ENCODE data around the gene B4GALNT3.

The B4GALNT3 gene

DNA sequence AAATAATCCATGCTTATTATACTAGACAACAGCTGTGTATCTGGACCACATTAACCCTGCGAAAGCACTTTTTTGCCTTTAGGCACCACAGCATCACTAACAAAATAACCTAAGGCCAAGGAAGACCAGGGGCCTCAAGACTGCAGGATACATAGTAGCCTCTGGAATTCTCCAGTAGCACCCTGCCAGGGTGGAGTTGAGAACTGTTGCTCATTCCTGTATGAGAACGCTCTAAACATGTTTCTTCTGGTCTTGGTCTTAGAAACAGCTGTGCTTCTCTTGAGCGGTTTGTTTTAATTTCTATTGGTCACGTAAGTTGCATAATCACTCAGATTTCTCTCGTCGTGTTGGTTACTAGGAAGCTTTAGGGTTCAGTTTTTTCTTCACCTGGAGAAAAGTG lies 7.9 kb downstream of the B4GALNT3 start:
- no peak for DNase-seq (ENCODE audit: low read depth in 2 of 2)

DNA sequence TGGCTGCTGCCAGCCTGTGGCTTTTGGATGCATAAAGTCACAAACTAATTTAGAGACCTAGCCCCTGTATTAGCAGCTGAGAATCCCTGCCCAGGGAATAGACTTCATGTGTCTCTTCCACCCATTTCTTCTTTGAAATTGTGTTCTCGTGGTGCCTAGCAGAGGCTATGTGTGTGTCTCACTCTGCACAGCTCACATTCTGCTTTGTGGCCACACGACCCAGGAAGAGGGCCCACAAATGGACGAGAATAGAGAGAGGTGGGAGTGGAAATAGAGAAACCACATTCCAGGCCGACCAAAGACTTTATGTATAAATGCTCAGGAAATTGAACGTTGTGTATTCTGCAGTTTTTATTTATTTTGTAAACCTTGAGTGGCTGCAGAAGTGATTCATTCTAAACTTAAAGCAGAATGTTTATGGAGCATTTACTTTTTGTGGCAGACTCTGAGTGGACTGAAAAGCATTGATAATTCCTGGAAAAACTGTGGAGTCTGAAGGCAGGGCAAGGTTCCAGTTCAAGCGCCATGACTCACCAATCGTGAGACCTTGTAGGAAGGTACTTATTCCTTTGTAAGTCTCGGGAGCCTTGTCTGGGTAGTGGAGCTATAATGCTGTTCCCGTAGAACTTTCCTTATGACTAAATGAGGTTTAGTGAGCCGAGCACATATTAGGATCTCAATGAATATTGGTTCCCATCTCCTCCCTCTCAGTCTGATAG lies 9.1 kb downstream of the B4GALNT3 start:
- DNase-seq (ENCODE audit: low read depth in 2 of 2), result no peak

DNA sequence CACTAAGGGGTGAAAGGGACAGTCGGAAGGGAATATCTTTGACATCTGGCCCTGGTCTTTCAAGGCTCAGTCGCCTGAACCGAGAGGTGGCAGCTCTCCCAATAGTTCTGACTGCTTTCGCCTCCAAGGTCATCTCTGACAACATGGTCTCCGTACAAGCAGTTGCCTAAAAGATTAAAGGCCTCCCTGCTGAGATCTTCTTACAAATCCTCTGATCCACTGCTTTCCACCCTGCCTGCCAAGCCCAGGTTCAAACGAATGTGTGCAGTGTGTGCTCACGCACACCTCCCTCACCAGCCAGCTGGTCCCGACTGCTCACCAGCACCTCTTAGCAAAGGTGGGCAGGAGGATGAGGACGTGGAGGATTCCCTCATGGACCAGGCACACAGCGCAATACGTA lies 10.4 kb downstream of the B4GALNT3 start:
- DNase-seq (ENCODE audit: low read depth in 2 of 2), result no peak

DNA sequence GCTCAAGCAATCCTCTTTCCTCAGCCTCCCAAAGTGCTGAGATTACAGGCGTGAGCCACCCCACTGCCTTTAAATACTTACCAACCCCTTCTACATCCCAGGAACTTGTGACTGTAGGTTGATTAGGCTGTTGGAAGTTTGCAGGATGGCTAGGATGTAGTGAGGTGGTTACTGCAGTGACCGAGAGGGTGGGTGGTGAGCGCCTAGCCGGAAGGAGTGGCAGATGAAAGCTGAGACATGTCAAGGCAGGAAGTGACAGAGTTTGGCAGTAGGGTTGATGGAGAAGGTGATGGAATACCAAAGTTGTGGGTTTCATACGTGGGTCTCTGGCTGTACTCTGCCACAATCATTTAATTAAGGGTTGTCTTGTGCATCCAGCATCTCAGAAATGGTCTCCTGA lies 13.5 kb downstream of the B4GALNT3 start:
- no peak for DNase-seq (ENCODE audit: low read depth in 2 of 2)

DNA sequence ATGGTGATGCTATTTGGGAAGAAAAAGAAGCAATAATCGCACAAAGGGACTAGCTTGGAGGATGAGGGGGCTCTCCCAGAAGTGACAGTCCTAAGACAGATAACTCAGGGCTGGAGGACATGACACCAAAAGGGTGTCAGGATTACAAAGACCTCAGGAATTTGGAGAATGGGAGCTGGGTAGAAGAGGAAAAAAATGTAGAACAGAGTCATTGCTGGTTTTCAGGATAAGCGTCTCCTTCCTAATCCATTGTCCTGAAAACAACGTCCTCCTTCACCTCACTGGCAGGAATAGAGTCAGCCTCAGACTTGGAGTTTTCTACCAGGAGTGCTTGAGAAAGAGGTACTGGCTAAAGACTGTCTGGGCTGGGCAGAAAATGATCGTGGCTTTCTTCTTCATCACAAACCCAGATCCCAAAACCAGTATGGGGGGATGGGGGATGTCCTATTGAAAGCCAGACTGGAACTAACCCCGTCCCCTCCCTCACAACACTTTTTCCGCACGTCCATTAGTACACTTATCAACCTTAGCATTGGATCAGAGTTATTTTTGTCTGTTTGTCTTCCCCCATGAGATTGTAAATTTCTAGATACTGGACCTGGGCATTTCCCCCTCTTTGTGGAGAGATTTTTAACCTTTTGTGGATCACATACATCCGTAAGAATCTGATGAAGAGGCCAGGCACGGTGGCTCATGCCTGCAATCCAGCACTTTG lies 14.3 kb downstream of the B4GALNT3 start:
- DNase-seq (ENCODE audit: low read depth in 2 of 2), result no peak

DNA sequence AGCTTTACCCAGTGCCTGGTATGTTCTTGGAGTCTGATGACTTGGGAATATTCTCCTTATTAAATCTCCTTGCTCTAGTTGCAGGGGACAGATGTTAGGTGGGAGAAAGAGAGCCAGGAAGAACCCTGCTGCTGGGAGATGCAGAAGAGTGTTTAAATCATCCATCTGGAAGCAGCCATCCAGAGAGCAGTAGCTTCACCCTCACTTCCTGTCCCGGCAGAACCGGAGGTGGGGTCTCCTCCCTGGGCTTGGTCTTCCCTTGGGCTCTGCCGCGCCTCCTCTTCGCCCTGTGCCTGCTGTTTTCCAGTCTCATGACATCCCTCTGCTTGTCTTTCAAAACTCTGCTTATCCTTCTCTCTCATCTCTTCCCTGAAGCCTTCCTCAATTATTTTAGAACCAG lies 15.5 kb downstream of the B4GALNT3 start:
- no peak for DNase-seq (ENCODE audit: low read depth in 2 of 2)

DNA sequence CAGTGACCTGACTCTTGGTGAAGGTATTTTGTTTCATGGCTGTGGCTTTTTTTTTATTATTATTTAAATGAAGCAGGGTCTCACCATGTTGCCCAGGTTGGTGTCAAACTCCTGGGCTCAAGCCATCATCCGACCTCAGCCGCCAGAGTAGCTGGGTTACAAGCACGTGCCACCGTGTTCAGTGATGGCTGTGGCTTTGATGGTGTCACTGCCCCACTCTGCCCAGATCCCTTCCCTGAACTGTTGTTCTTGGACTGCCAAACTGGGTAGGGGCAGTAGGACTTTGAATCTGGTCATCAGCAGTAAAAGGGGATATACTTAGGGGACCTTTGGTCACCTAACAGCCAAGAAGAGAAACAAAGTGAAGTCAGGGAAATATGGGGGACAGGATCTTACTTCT lies 19.4 kb downstream of the B4GALNT3 start:
- DNase-seq (ENCODE audit: low read depth in 2 of 2), result no peak

DNA sequence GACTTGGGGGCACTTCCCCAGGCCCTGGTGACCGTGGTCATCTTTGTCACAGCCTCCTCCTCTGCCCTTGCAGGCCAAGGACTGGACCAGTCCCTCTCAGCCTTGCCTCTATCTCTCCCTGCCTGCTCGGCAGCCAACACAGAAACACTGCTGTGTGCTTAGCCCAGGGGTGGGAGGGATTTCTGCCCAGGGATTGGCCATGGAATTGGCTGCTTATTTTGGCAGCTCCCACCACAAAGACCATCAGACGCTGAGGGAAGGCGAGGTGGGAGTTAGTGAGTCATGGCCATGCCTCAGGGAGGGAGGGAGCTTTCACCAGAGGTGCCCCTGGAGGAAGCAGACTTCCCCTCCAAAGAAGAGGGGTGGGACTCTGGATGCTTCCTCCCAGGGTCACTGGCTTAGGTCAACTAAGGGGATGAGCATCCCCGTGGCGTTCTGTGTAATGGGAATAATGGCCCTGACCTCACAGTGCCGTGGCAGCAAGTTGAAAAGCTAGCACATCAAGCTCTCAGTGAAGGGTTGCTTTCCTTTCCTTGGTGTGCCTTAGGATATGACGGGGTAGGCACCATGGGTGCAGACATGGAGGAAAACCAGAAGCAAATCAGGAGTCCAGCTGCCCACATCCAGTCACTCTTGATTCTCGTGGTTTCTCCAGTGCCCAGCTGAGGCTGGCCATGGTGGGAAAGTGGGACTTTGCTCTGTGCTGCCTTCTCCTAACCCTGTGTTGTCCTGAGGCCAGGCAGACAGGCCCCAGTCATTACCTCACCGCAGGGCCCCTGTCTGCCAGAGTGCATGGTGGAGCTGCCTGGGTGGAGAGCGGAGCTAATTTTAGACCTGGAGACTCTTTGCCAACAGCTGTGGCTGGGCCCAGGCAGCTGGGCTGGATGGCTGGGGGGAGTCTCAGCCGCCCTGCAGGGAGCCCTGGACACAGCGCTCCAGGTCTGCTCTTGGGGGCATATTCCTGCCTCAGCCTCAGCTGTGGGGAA lies 21.4 kb downstream of the B4GALNT3 start:
- DNase-seq (ENCODE audit: low read depth in 2 of 2), result no peak

DNA sequence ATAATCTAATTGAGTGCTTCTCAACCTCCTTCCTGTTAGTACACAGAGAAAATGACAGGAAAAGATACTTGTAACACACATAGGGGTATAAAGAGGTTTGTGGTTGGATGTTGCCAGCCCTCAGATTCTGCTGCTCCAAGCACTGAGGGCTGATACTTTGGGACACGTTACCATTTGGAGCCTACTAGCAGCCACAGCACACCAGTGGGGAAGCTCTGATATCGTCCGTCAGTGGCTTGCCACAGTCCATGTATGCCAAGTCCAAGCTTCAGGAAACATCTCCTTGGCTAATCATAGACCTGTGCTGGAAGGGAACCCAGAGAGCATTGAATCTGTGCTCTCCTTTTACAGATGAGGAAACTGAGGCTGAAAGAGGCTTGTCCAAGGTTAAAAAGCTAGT lies 22.3 kb downstream of the B4GALNT3 start:
- no peak for DNase-seq (ENCODE audit: low read depth in 2 of 2)

DNA sequence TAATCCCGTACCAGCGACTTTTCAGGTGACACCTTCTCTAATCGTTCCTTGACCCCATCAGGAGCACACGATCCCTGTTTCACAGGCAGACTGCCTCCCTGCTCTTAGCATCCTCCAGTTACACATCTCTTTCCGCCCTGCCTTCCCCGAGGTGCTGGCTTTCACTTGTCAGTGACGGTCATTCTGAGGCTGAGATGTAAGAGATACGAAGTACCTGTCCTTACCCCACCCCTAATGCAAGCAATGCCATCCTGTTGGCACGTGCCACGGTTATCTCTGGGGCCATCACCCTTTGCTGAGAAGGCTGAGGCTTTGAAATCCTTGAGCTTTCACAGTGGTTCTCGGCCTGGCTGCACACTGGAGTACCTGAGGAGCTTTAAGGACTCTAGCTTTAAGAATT lies 24.4 kb downstream of the B4GALNT3 start:
- no peak for DNase-seq (ENCODE audit: low read depth in 2 of 2)

DNA sequence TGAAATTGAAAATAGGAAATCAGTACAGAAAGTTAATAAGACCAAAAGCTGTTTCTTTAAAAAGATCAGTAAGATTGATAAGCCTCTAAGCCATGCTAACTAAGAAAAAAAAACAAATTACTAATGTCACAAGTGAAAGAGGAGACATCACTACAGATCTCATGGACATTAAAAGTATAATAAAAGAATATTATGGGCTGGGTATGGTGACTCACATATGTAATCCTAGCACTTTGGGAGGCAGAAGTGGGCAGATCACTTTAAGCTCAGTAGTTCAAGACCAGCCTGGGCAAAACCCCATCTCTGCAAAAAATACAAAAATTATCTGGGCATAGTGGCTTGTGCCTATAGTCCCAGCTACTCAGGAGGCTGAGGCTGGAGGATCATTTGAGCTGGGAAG lies 30.5 kb downstream of the B4GALNT3 start:
- no peak for DNase-seq (ENCODE audit: low read depth in 2 of 2)

DNA sequence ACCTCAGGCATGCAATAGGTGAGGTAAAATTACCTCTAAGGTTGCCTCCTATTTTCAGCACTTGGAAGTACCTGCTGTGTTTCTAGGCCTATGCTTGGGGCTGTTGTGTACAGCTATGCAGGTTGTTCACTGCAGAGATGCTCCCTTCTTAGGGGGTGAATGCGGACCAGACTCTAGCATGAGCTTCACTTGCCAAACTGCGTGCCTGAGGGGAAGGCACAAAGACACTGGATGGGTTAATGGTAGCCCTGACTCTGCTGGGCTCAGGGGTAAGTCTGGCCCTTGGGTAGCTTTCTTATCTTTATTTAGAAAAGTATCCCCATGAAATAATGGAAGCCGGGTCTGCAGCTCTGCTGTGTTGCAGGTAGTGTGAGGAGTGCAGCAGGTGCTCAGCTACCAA lies 35.7 kb downstream of the B4GALNT3 start:
- no peak for DNase-seq (ENCODE audit: low read depth in 2 of 2)

DNA sequence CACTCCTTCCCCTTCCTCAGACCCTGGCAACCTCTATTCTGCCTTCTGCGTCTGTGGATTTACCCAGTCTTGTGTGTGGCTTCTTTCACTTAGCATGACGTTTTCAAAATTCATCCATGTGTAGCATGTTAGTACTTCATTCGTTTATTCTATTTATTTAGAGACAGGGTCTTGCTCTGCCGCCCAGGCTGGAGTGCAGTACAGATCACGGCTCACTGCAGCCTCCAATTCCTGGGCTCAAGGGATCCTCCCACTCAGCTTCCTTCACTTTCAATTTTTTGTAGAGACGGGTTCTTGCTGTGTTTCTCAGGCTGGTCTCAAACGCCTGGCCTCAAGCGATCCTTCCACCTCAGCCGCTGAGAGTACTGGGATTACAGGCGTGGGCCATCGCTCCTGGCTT lies 37.0 kb downstream of the B4GALNT3 start:
- no peak for DNase-seq (ENCODE audit: low read depth in 2 of 2)

DNA sequence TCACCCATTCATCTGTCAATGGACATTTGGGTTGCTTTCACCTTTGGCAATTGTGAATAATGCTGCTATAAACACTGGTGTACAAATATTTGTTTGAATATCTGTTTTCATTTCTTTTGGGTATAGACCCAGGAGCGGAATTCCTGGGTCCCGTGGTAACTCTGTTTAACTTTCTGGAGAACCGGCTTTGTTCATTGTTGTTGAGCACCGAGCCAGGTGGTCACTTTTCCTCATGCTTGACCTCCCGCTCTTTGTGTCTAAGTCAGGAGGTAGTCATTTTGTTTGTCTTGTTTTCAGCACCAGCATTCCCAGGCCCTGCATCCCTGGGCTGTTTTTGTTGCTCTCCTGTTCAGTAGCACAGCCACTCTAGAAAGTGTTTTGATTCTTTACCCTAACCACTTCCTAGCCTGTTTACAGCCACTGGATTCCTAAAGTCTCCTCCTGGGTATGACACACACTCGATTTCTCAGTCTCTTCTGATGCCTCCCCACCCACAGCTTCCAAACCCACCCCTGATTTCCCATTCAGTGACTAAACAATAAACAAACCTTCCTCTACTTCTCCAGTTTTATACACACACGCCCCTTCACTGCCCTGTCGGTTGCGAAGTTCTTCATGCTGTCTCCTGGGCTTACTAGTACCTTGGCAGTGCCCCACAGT lies 37.9 kb downstream of the B4GALNT3 start:
- no peak for DNase-seq (ENCODE audit: low read depth in 2 of 2)

DNA sequence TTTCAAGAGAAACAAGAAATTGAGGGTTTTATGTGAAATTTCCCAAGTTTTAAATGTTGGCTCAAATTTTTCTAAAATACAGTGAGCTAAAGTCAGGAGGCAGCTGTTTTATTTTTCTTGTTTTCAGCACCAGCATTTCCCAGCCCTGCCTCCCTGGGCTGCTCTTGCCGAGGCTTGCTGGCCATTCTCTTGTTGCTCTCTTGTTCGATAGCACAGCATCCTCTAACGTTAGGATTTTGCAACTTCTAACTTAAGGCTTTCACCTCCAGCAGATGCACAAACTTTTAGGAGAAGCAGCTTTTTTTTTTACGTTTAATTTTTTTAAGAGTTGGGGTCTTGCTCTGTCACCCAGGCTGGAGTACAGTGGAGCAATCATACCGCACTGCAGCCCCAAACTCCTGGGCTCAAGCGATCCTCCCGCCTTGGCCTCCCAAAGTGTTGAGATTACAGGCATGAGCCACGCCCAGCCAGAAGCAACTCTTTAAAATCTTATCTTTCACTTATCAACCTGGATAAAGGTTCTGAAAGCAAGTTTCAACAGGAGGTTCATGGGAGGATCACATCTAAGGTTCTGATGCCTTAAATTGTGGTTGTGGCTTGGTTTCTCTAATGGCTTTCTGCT lies 40.2 kb downstream of the B4GALNT3 start:
- DNase-seq (ENCODE audit: low read depth in 2 of 2), result no peak

DNA sequence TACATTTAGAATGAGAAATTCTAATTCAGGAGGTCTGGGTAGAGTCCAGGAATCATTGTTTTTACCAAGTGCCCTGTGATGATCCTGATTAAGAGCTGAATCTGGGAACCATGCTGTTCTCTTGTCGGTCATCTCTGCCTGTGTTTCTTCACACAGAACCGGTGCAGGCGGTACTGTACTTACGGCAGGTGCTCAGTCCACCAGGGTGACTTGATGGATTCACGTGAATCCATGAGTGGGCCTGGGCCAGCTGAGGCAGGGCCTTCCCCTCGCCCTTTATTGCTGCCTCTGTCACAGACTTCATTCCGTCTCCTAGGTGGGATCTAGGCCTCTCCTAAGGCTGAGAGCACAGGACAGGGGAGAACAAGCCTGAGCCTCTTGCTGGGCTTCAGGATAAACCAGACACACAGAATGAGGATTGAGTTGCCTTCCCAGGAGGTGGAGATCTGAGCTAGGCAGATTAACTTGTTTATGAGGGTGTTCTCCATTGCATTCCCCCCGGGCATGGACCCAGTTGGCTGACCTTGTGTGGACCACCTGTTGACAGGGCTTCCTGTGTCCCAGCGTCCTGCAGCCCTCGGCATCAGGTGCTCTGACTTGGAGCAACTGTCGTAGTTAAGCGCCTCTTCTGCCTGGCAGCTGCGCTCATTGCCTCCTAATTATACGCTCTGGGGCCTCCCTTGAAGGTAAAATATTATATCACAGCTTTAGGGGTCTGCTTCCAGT lies 42.1 kb downstream of the B4GALNT3 start:
- DNase-seq (ENCODE audit: low read depth in 2 of 2), result no peak

DNA sequence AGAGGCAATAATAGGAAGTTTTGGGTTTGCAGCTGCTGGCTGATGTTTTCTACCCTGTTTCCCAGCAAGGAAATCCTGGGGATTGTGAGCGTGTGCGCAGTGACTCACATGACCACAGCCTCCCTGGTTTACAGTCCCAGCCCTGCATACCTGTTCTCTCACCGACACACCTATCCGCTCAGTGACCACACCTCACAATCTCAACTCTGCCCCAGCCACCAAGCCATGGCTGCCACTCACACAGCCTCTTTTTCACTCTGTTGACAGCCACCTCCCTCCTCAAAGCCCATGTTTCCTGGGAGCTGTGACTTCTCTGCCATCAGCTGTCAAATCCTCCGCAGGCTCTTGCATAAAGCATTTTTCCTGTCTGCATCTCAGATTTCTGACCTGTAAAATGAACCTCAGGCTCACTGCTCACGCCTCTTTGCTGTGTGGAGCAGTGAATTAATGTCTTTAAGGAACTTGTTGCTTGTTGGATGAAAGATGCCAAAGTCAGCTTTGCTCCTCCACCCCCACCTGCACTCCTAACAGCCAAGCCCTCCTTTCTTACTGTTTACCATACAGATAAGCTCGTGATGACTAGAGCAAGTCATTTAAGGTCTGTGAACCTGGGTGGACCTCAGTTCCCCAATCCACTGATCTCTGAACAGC lies 43.5 kb downstream of the B4GALNT3 start:
- DNase-seq (ENCODE audit: low read depth in 2 of 2), result no peak

DNA sequence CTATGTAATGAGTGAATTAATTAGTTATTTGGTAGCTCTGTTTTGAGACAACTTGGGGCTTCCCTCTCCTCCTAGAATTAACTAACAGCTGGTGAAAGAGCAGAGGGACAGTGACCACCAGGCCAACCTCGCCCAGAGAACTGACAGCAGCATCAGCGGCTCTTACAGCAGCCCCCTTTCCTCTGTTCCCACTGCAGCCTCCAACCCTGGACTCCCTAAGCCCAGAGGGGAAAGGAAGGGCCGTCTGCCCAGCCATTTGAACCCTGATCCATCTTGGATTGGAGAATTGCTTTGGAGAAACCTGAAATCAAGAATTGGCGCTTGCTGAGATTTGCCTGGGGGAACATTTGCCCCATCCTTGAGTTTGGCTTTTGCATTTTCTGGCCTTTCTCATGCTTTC lies 45.5 kb downstream of the B4GALNT3 start:
- DNase-seq (ENCODE audit: low read depth in 2 of 2), result no peak

DNA sequence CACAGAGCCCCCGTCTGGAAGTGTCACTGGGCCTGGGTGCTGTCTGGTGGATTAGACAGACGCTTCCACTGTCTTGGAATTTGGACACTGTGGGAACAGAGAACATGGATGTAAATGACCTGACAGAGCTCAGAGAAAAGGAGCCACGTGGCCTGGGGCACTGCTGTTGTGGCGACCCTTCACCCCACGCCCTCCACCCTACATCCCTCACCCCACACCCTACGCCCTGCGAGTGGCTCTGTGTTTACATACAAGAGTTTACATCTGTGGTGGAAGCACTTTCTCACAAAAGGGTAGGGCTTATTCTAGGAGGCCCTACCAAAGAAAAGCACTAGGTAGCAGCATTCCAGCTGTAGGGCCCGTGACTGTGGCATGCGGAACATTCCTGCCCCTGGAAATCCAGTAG lies 47.7 kb downstream of the B4GALNT3 start:
- no peak for DNase-seq (ENCODE audit: low read depth in 2 of 2)

DNA sequence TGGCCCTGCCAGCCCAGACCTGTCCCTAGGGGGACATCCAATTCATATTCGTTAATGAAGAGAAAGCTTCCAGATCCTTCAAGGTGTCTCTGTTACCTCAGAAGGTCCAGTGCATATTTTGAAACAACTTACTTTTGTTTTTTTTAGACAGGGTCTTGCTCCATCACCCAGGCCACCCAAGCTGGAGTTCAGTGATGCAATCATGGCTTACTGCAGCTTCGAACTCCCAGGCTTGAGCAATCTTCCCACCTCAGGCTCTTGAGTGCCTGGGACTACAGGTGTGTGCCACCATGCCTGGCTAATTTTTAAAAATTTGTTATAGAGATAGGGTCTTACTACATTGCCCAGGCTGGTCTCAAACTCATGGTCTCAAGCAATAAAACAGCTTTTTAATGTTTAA lies 48.4 kb downstream of the B4GALNT3 start:
- DNase-seq (ENCODE audit: low read depth in 2 of 2), result no peak

Measured in stimulated activated CD8-positive, alpha-beta memory T cell treated with anti-CD3 and anti-CD28 coated beads, Interleukin-2, amount 100 ng/mL, for 1 hour (primary cell).